Colonic mucosa (tissue), 4 donors: Measurements from ENCODE around the gene ACOT8. TPM values are rescaled to one million over a fixed set of nuclear protein-coding genes. Genes with fewer than 3 reads are reported as not detected.
"Not testable (repeated sequence)": the region's sequence is repeated elsewhere in the genome, so short reads cannot be mapped to it uniquely, and the experiment has no call there.

ENCODE experiments used
- DNase-seq: peaks from one replicate; pipeline ENCODE4 v3.0.0-alpha.2; 2020
- H3K27ac ChIP-seq: fragments of 200-600 bp; one replicate; pipeline ENCODE4 v1.8.0; 2021
- H3K27me3 ChIP-seq: fragments of 200-600 bp; one replicate; pipeline ENCODE4 v1.8.0; 2021
- H3K36me3 ChIP-seq: fragments of 200-600 bp; one replicate; pipeline ENCODE4 v1.8.0; 2021
- H3K4me1 ChIP-seq: fragments of 200-600 bp; one replicate; pipeline ENCODE4 v1.8.0; 2021; ENCODE audit warnings: mild to moderate bottlenecking
- H3K4me3 ChIP-seq: fragments of 200-600 bp; one replicate; pipeline ENCODE4 v1.8.0; 2021
- H3K9ac ChIP-seq, 2 donors: one replicate each; pipeline ENCODE4 v1.7.0; 2013; ENCODE audit warnings: control low read depth in 2 of 2, low read depth in 2 of 2, low read length in 2 of 2
- H3K9me3 ChIP-seq: fragments of 200-600 bp; one replicate; pipeline ENCODE4 v1.8.0; 2021
- intact Hi-C: fragments of 100-400 bp; cut with DNase I; formaldehyde crosslinking; loops from one replicate; pipeline ENCODE4 v1.14.1; 2022
- total RNA-seq, 2 donors: library from RNA; stranded (reverse); fragmentation: NEBNext Ultra II Directional in 1 of 2; extraction: Animal tissue kit (Norgen Biotek cat#: 25700) in 1 of 2; gene quantifications; one replicate each; pipeline ENCODE4 v1.2.1, GENCODE V29; 2021
- TF ChIP-seq, protein P1 (sequence below): fragments of 200-600 bp; IDR thresholded peaks from one replicate; pipeline ENCODE4 v1.8.0; 2022; ENCODE audit warnings: antibody characterized with exemption, mild to moderate bottlenecking
- donor health status: healthy.
- donor health status: DM: no; HTN: no; CAD: no.
- donor health status: DM: no; HTN: no; CAD: no.

Gene ACOT8
- total RNA-seq, 2 donors from 2014 or later = 49.8 to 58.5 TPM

DNA sequence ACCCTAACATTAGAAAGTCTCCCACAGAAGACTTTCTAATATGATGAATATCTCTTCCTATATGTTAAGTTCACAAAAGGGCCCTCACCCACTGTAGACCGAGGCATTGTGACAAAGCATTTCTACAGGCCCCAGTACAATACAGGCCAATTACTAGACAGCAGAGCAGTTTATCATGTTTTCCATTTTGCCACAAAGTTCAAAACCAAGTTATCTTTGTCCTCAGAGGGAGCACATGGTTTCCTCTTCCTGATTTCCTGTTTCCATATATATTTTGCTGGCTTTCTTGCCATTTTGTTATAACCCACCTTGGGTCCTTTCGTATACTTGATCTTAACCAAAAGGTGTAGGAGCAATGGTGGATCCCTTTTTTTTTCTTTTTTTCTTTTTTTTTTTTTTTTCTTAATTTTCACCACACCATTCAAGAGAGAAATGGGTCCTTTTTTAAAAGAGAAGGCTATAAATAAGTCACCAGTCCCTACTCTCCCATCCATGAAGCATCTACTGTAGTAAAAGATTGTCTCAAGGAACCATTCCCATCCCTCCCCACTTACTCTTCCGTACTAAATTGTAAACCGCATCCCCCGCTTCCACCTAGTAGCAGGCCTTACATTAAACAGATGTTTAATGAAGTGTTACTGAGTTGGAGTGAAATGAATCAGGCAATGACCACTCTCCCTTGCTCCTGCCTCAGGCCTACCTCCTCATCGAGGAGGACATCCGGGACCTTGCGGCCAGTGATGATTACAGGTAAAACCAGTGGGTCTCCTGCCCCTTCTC lies 46.8 kb downstream of the ACOT8 start:
- DNase-seq = no peak
- H3K4me3 ChIP-seq = no peak overlapping the region
- peaks cover 25% of the 10 kb centered on the region for H3K36me3 ChIP-seq
- H3K27me3 ChIP-seq = no peaks in the 10 kb centered on the region
- no peak overlapping the region for H3K9ac ChIP-seq
- peaks cover 3% of the 10 kb centered on the region for H3K4me1 ChIP-seq
- TF ChIP-seq, protein P1, sequence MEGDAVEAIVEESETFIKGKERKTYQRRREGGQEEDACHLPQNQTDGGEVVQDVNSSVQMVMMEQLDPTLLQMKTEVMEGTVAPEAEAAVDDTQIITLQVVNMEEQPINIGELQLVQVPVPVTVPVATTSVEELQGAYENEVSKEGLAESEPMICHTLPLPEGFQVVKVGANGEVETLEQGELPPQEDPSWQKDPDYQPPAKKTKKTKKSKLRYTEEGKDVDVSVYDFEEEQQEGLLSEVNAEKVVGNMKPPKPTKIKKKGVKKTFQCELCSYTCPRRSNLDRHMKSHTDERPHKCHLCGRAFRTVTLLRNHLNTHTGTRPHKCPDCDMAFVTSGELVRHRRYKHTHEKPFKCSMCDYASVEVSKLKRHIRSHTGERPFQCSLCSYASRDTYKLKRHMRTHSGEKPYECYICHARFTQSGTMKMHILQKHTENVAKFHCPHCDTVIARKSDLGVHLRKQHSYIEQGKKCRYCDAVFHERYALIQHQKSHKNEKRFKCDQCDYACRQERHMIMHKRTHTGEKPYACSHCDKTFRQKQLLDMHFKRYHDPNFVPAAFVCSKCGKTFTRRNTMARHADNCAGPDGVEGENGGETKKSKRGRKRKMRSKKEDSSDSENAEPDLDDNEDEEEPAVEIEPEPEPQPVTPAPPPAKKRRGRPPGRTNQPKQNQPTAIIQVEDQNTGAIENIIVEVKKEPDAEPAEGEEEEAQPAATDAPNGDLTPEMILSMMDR = no peak
- H3K9me3 ChIP-seq = no peaks in the 10 kb centered on the region
- H3K27ac ChIP-seq = no peak overlapping the region
- intact Hi-C loops = no loop called here

DNA sequence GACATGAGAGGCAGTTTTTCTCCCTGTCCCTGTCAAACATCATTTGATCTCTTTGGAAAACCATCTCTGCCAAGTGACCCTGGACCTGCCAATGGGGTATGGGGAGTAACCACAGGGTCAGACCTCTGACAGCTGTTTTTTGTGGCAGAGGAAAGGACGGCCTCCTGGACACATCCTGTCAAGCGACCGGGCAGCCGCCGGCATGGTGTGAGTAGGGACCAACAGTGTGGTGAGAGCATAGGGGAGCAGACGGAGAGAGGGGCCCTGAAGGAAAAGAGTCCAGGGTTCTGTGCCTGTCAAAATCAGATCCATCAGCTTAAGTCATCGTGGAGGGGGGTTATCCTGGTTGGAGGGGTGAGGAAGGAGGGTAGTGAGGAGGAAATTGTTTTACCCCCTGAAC lies 55.3 kb downstream of the ACOT8 start:
- DNase-seq = no peak
- no peaks in the 10 kb centered on the region for H3K9me3 ChIP-seq
- H3K4me3 ChIP-seq = no peak overlapping the region

DNA sequence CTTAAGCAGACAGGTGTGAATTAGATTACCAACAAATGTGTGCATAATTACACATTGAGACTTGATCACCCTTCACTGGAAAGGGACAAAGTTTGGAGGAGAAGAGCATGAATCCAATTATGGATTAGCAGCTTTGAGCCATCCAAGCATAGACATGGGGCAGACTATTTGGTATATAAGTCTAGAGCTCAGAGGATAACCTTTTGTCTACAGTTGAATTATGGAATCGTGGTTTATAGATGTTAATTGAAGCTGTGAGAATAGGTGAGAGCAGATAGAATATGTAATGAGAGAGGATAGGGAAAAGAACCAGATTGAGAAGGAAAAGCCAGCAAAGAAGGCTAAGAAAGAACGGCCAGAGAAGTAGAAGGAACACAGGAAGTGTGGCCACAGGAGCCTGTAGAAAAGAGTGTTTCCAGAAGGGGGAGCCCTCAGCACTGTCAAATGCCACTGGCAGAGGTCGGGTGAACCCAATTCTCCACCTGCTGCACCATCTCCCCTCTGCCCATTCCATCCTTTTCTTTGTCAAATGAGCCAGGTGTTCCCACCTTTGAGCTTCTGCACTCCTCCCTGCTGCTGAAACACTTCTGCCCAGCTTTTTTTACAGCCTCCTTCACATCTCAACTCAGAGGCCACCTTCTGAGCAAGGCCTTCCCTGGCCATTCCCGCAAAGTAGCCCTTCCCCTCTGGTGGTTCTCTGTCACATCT lies 58.1 kb downstream of the ACOT8 start:
- Histone ChIP-seq H3K9ac (no peak overlapping the region), H3K9me3 (no peaks in the 10 kb centered on the region), H3K36me3 (peaks cover 16% of the 10 kb centered on the region), H3K27me3 (no peaks in the 10 kb centered on the region), H3K4me1 (no peaks in the 10 kb centered on the region), H3K4me3 (no peak overlapping the region), H3K27ac (no peak overlapping the region)
- intact Hi-C loops = no loop called here
- TF ChIP-seq, protein P1 = peak; percentile 57
- DNase-seq = peak; percentile 82

More for the DNA sequence above, 55.3 kb downstream of the ACOT8 start:
- intact Hi-C loops = loop anchor here (5.0 kb wide), 1 partner anchor 165 kb away; no protein-coding TSS in a partner anchor
- H3K27me3 ChIP-seq = no peaks in the 10 kb centered on the region
- H3K36me3 ChIP-seq = peaks cover 8% of the 10 kb centered on the region
- no peak overlapping the region for H3K9ac ChIP-seq
- no peaks in the 10 kb centered on the region for H3K4me1 ChIP-seq
- TF ChIP-seq, protein P1 = no peak
- no peak overlapping the region for H3K27ac ChIP-seq

DNA sequence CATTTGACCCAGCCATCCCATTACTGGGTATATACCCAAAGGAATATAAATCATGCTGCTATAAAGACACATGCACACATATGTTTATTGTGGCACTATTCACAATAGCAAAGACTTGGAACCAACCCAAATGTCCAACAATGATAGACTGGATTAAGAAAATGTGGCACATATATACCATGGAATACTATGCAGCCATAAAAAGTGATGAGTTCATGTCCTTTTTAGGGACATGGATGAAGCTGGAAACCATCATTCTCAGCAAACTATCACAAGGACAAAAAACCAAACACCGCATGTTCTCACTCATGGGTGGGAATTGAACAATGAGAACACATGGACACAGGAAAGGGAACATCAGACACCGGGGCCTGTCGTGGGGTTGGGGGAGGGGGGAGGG lies 59.2 kb downstream of the ACOT8 start:
- H3K4me1 ChIP-seq, H3K27me3 ChIP-seq, H3K27ac ChIP-seq, DNase-seq, intact Hi-C loops, H3K9me3 ChIP-seq, H3K9ac ChIP-seq, H3K4me3 ChIP-seq: not testable (repeated sequence)
- peaks cover 16% of the 10 kb centered on the region for H3K36me3 ChIP-seq

DNA sequence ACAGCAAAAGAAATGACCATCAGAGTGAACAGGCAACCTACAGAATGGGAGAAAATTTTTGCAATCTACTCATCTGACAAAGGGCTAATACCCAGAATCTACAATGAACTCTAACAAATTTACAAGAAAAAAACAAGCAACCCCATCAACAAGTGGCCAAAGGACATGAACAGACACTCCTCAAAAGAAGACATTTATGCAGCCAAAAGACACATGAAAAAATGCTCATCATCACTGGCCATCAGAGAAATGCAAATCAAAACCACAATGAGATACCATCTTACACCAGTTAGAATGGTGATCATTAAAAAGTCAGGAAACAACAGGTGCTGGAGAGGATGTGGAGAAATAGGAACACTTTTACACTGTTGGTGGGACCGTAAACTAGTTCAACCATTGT lies 59.7 kb downstream of the ACOT8 start:
- H3K4me1 ChIP-seq, DNase-seq, H3K9me3 ChIP-seq, H3K27me3 ChIP-seq, H3K9ac ChIP-seq, intact Hi-C loops, H3K4me3 ChIP-seq, H3K27ac ChIP-seq: not testable (repeated sequence)
- H3K36me3 ChIP-seq = peaks cover 16% of the 10 kb centered on the region

DNA sequence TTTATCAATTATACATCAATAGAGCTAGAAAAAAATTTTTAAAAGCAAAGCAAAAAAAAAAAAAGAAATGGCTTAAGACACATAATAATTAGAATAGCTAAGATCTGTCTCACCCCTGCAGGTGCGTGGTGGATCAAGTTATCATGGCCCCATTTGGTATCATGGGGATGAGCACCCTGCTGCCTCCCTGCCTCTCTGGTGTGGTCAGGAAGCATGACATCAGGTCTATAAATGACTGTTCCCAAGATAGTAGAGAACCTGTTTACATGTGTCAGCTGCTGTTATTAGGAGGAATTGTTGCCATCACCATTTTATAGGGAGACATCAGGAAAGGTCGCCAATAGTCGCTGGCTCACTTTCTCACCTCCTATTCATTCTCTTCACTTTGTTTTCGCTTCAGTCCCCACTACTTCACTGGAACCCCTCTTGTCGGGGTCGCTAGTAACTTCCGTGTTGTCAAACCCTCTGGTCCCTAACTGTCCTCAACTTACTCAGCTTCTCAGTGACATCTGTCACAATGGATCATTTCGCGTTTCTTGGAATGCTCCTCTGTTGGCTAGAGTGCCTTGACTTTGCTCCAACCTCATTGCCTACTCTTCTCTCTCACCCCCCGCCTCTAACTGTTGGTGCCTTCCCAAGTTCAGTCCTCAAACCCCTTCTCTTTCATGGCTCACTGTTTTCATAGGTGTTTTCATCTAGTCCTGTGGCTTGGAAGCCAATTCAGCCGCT lies 60.7 kb downstream of the ACOT8 start:
- H3K36me3 ChIP-seq = peaks cover 16% of the 10 kb centered on the region
- DNase-seq = no peak
- intact Hi-C loops = no loop called here
- no peak overlapping the region for H3K9ac ChIP-seq
- no peak overlapping the region for H3K4me3 ChIP-seq
- H3K4me1 ChIP-seq = no peaks in the 10 kb centered on the region
- no peaks in the 10 kb centered on the region for H3K27me3 ChIP-seq
- TF ChIP-seq, protein P1 = no peak
- no peaks in the 10 kb centered on the region for H3K9me3 ChIP-seq
- no peak overlapping the region for H3K27ac ChIP-seq
